ENCODE measurements around the gene RBM44.

- TF ChIP-seq CTCF (IDR thresholded peaks at IDR 0.05; ENCODE audit: poor library complexity, severe bottlenecking) (no peak), EZH2 (IDR thresholded peaks at IDR 0.05; ENCODE audit: borderline replicate concordance, insufficient read depth, low read length, poor library complexity, severe bottlenecking) (no peak)
Observed at GRCh38 chr2:237872178-237872887, 73.8 kb downstream of the RBM44 start.

All from neural cell (in vitro differentiated cells).